GM12865 (cell line): ENCODE measurements around the gene MTMR2.

ENCODE experiments used
- DNase-seq: peaks from one replicate; pipeline ENCODE4 v3.0.0; 2010; ENCODE audit warnings: low read depth
- H3K4me3 ChIP-seq: 2 replicates; pipeline ENCODE4 v1.5.1; 2011; ENCODE audit warnings: mild to moderate bottlenecking, low read depth, low read length, control low read depth
- CTCF ChIP-seq: IDR thresholded peaks from 2 replicates; pipeline ENCODE4 v1.5.1; 2011; ENCODE audit warnings: low read length, control low read depth, low read depth, inconsistent platforms; ENCODE audit not compliant: insufficient read depth; ENCODE audit errors: missing control alignments

Gene MTMR2

DNA sequence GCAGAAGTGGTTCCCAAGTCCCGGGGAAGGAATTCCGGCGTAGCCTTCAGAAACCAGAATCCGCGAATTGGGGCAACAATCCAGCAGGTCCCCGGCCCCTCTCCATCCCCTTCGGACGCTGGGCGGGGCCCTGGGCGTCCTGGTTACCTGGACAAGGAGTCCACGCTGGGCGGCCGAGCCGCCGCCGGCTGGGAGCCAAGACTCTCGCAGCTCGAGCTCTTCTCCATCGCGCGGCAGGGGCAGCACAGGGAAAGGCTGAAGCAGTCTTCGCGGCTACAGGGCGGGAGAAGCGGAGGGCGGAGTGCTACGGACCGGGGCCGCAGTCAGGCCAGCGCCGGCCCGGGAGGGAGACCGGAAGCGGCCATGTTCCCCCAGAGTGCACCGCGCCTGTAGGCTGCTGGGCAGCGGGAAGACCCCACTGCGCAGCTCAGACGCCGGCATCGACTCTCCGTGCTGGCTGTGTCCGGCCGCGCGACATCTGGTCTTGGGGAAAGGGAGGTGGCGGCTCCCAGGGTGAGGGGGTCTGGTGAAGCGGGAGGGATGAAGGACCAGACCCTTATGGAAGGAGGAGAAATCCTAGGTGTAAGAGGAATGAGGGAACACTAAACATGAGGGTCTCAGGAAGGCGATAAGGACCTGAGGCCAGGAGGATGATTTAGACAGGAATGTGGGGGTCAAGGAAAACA lies at the start of gene MTMR2:
Gene MTMR2 (minus strand): TSS at position 380 of the 686 bp plus-strand sequence. CDS start 153 bp downstream, at position 227.
- DNase-seq, result peak; percentile 86
- peak within 1 kb of the TSS; percentile 92 for H3K4me3 ChIP-seq
- TF ChIP-seq CTCF, result no peak

DNA sequence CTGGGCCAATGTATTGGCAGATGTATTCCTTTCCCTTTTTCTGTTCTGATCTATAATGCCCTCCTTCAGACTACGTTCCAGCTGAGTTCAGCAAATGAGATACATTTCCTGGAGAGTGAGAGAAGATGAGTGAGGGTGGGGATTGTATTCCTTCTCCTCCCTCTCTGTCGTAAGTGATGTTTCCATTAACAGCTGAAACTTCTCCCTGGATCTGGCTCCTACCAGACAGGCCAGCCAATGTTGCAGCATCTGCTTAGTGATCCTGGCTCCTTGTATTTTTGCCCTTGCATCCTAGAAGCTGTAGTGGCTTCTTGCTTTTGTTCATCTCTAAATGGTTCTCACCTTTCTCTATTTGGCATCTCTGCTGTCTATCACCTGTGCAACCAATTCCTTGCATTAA lies 48.2 kb upstream of the MTMR2 start:
- TF ChIP-seq CTCF, result no peak
- DNase-seq, result no peak
- H3K4me3 ChIP-seq, result no peak overlapping the region

DNA sequence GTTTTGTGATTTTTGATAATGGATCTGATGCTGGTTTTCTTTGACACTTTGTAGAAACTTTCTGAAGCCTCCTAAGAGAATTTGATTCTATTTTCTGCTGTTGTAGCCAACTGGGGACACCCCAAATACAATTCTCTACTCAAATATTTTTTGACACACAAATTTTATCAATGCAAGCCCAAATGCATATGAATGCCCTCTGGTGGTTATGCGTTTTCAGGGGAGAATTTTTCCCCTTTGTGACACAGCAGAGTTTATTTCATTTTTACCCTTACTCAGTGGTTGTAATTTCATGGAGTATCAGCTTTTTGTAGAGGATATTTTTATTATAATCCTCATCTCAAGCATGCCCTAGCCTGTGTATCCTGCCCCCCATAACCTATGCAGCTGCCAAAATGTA lies 44.7 kb upstream of the MTMR2 start:
- TF ChIP-seq CTCF, result no peak
- DNase-seq, result no peak
- no peak overlapping the region for H3K4me3 ChIP-seq

GRCh38 chr11:95964281-95964680 lies 40.4 kb upstream of the MTMR2 start:
- no peak for TF ChIP-seq CTCF
- no peak for DNase-seq
- H3K4me3 ChIP-seq, result no peak overlapping the region

GRCh38 chr11:95961758-95962157 lies 37.9 kb upstream of the MTMR2 start:
- no peak for TF ChIP-seq CTCF

GRCh38 chr11:95950905-95951304 lies 27.0 kb upstream of the MTMR2 start:
- DNase-seq, result no peak
- no peak overlapping the region for H3K4me3 ChIP-seq
- no peak for TF ChIP-seq CTCF

More at GRCh38 chr11:95961758-95962157, 37.9 kb upstream of the MTMR2 start:
- H3K4me3 ChIP-seq, result no peak overlapping the region
- DNase-seq, result no peak

- no peak overlapping the region for H3K4me3 ChIP-seq
- DNase-seq, result no peak
- no peak for TF ChIP-seq CTCF
These were observed 24.7 kb upstream of the MTMR2 start for GRCh38 chr11:95948637-95949036.
